ENCODE data around the gene GATA5. TPM values are rescaled to one million over a fixed set of nuclear protein-coding genes. Genes with fewer than 3 reads are reported as not detected.
A peak's percentile ranks its signal among the peaks of the same experiment; 100 is the strongest.

The GATA5 gene
- total RNA-seq, 2 donors from 2014 or later, result 2.5 to 6.7 TPM

GRCh38 chr20:62448788-62449187 is 27.0 kb downstream of the GATA5 start:
- WGBS, 2 experiments (ENCODE audit: insufficient coverage in 1 of 2, insufficient read length in 1 of 2), result 88 to 89% methylated on average over 8 to 14 of the region's 14 CpGs

GRCh38 chr20:62448038-62448437 is 27.8 kb downstream of the GATA5 start:
- no peaks in the 10 kb centered on the region for H3K36me3 ChIP-seq (ENCODE audit: control insufficient read depth, insufficient read depth, low read length)
- H3K27me3 ChIP-seq (ENCODE audit: control insufficient read depth, insufficient read depth, low read length, poor library complexity, severe bottlenecking), result no peaks in the 10 kb centered on the region
- 86 to 90% methylated on average over 9 to 10 of the region's 10 CpGs for WGBS, 2 experiments (ENCODE audit: insufficient coverage in 1 of 2, insufficient read length in 1 of 2)
- no peak overlapping the region for H3K27ac ChIP-seq (ENCODE audit: low read depth, low read length)
- H3K9me3 Mint-ChIP-seq, result no peaks in the 10 kb centered on the region
- no peaks in the 10 kb centered on the region for H3K4me1 Mint-ChIP-seq
- H3K27ac Mint-ChIP-seq, result peak overlapping the region; percentile 55
- H3K36me3 Mint-ChIP-seq (ENCODE audit: low read depth), result no peaks in the 10 kb centered on the region
- H3K9ac ChIP-seq (ENCODE audit: extremely low read depth, low read length, poor library complexity, severe bottlenecking), result no peak overlapping the region
- H3K27me3 Mint-ChIP-seq (ENCODE audit: insufficient read depth), result no peaks in the 10 kb centered on the region
- no peak overlapping the region for H3K4me3 Mint-ChIP-seq
- H3K4me3 ChIP-seq (ENCODE audit: low read length), result no peak overlapping the region
- no peaks in the 10 kb centered on the region for H3K9me3 ChIP-seq (ENCODE audit: control insufficient read depth, low read length)
- no peak for TF ChIP-seq CTCF (conservative IDR thresholded peaks at IDR 0.05)
- no peaks in the 10 kb centered on the region for H3K4me1 ChIP-seq (ENCODE audit: control insufficient read depth, insufficient read depth, low read length)
- DNase-seq, result no peak

More at GRCh38 chr20:62448788-62449187, 27.0 kb downstream of the GATA5 start:
- TF ChIP-seq CTCF (conservative IDR thresholded peaks at IDR 0.05), result no peak
- Histone ChIP-seq H3K36me3 (ENCODE audit: control insufficient read depth, insufficient read depth, low read length) (no peaks in the 10 kb centered on the region), H3K9ac (ENCODE audit: extremely low read depth, low read length, poor library complexity, severe bottlenecking) (no peak overlapping the region), H3K4me1 (ENCODE audit: control insufficient read depth, insufficient read depth, low read length) (no peaks in the 10 kb centered on the region), H3K27me3 (ENCODE audit: control insufficient read depth, insufficient read depth, low read length, poor library complexity, severe bottlenecking) (no peaks in the 10 kb centered on the region), H3K4me3 (ENCODE audit: low read length) (no peak overlapping the region), H3K9me3 (ENCODE audit: control insufficient read depth, low read length) (no peaks in the 10 kb centered on the region), H3K27ac (ENCODE audit: low read depth, low read length) (no peak overlapping the region)
- Mint-ChIP-seq H3K9me3 (no peaks in the 10 kb centered on the region), H3K4me3 (no peak overlapping the region), H3K27me3 (ENCODE audit: insufficient read depth) (no peaks in the 10 kb centered on the region), H3K4me1 (no peaks in the 10 kb centered on the region), H3K27ac (no peak overlapping the region), H3K36me3 (ENCODE audit: low read depth) (no peaks in the 10 kb centered on the region)
- DNase-seq, result no peak

- WGBS, 2 experiments (ENCODE audit: insufficient coverage in 1 of 2, insufficient read length in 1 of 2), result 91 to 94% methylated on average over 33 to 44 of the region's 44 CpGs
- H3K4me1 Mint-ChIP-seq, result no peaks in the 10 kb centered on the region
Observed at GRCh38 chr20:62446888-62447869, 28.6 kb downstream of the GATA5 start.

More at GRCh38 chr20:62446888-62447869, 28.6 kb downstream of the GATA5 start:
- Histone ChIP-seq H3K27ac (ENCODE audit: low read depth, low read length) (no peak overlapping the region), H3K4me3 (ENCODE audit: low read length) (no peak overlapping the region), H3K9ac (ENCODE audit: extremely low read depth, low read length, poor library complexity, severe bottlenecking) (no peak overlapping the region), H3K27me3 (ENCODE audit: control insufficient read depth, insufficient read depth, low read length, poor library complexity, severe bottlenecking) (no peaks in the 10 kb centered on the region), H3K4me1 (ENCODE audit: control insufficient read depth, insufficient read depth, low read length) (no peaks in the 10 kb centered on the region), H3K36me3 (ENCODE audit: control insufficient read depth, insufficient read depth, low read length) (no peaks in the 10 kb centered on the region), H3K9me3 (ENCODE audit: control insufficient read depth, low read length) (no peaks in the 10 kb centered on the region)
- TF ChIP-seq CTCF (conservative IDR thresholded peaks at IDR 0.05), result no peak
- H3K4me3 Mint-ChIP-seq, result no peak overlapping the region
- H3K36me3 Mint-ChIP-seq (ENCODE audit: low read depth), result no peaks in the 10 kb centered on the region
- no peaks in the 10 kb centered on the region for H3K9me3 Mint-ChIP-seq
- no peaks in the 10 kb centered on the region for H3K27me3 Mint-ChIP-seq (ENCODE audit: insufficient read depth)
- peak overlapping the region; percentile 30 for H3K27ac Mint-ChIP-seq
- no peak for DNase-seq
